Measurements from ENCODE around the gene CHAF1A.

CHAF1A gene

GRCh38 chr19:4445963-4446703 lies 43.7 kb downstream of the CHAF1A start:
- ATAC-seq (no peak), DNase-seq (ENCODE audit: low spot score in 2 of 2) (no peak)
- Mint-ChIP-seq H3K27ac (no peak overlapping the region), H3K4me3 (no peak overlapping the region), H3K36me3 (peaks cover 78% of the 10 kb centered on the region), H3K4me1 (peaks cover 8% of the 10 kb centered on the region), H3K9me3 (no peaks in the 10 kb centered on the region)

GRCh38 chr19:4446704-4447200 lies 44.3 kb downstream of the CHAF1A start:
- no peak overlapping the region for H3K27ac Mint-ChIP-seq
- H3K36me3 Mint-ChIP-seq, result peaks cover 82% of the 10 kb centered on the region
- H3K4me1 Mint-ChIP-seq, result peaks cover 8% of the 10 kb centered on the region

GRCh38 chr19:4447327-4448146 lies 45.1 kb downstream of the CHAF1A start:
- peaks cover 82% of the 10 kb centered on the region for H3K36me3 Mint-ChIP-seq
- ATAC-seq (no peak), DNase-seq (ENCODE audit: low spot score in 2 of 2) (no peak)
- no peaks in the 10 kb centered on the region for H3K9me3 Mint-ChIP-seq
- no peak overlapping the region for H3K27ac Mint-ChIP-seq
- H3K4me3 Mint-ChIP-seq, result no peak overlapping the region
- peaks cover under 1% of the 10 kb centered on the region for H3K4me1 Mint-ChIP-seq

More at GRCh38 chr19:4446704-4447200, 44.3 kb downstream of the CHAF1A start:
- no peak for DNase-seq (ENCODE audit: low spot score in 2 of 2)
- H3K9me3 Mint-ChIP-seq, result no peaks in the 10 kb centered on the region
- H3K4me3 Mint-ChIP-seq, result no peak overlapping the region
- ATAC-seq, result no peak

- Mint-ChIP-seq H3K4me1 (no peaks in the 10 kb centered on the region), H3K36me3 (peaks cover 87% of the 10 kb centered on the region), H3K27ac (peak overlapping the region; percentile 54), H3K4me3 (no peak overlapping the region), H3K9me3 (no peaks in the 10 kb centered on the region)
- DNase-seq (ENCODE audit: low spot score in 2 of 2), result no peak
- ATAC-seq, result no peak
Measured at GRCh38 chr19:4448147-4448985, 45.9 kb downstream of the CHAF1A start.

GRCh38 chr19:4449022-4449638 lies 46.7 kb downstream of the CHAF1A start:
- H3K27ac Mint-ChIP-seq, result peak overlapping the region; percentile 54
- peaks cover 88% of the 10 kb centered on the region for H3K36me3 Mint-ChIP-seq
- no peaks in the 10 kb centered on the region for H3K4me1 Mint-ChIP-seq
- H3K4me3 Mint-ChIP-seq, result no peak overlapping the region
- ATAC-seq (no peak), DNase-seq (ENCODE audit: low spot score in 2 of 2) (no peak)
- no peaks in the 10 kb centered on the region for H3K9me3 Mint-ChIP-seq

DNA sequence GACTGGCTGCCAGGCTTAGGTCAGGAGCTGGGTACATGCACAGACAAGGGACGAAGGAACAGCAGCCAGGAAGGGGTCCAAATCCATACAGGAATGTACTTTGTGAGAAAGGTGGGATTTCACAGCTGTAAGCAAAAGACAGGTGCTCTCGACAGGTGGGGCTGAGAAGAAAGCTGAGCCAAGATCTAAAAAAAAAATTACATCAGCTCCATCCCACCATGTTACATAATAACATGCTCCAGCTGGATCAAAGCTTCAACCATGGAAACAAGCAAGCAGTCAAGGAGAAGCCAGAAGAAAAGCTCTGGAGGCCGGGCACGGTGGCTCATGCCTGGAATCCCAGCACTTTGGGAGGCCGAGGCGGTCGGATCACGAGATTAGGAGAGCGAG lies 47.2 kb downstream of the CHAF1A start:
- Mint-ChIP-seq H3K27ac (peak overlapping the region; percentile 54), H3K4me3 (no peak overlapping the region), H3K9me3 (no peaks in the 10 kb centered on the region), H3K36me3 (peaks cover 87% of the 10 kb centered on the region), H3K4me1 (no peaks in the 10 kb centered on the region)
- no peak for ATAC-seq
- DNase-seq (ENCODE audit: low spot score in 2 of 2), result no peak

DNA sequence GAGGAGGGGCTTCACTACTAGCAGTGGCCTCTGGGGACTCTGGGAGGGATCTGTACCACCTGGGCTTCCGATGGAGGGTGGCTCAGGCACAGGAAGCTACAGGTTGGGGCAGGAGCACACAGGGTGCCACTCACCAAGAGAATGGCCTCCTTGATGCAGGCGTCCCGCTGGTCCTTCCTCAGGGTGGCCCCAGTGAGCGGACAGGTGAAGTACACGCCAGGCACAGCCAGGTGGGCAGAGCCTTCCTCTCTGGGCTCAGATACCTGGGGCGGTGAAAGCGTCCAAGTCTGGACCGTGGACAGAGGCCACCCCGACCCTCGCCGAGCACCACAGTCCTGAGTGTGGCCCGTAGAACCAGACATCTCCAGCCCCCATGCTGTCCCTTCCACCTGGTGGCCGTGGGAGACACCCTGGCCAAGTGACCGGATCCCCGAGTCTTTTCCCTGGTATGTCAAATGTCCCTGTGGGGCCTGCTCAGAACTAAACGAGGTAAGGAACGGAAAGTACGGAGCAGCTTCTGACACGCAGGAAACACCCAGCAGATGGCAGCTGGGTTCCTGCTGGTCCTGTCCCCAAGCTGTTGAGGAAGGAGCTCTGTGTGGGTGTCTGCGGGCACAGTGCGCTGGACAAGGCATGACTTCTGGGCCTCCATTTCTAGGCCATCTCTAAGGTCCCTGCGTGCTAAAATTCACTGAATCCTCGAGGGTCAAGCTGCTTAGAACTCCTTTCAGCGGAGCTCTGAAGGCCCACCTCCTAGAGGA lies 50.0 kb downstream of the CHAF1A start:
- Mint-ChIP-seq H3K36me3 (peaks cover 92% of the 10 kb centered on the region), H3K9me3 (no peaks in the 10 kb centered on the region), H3K4me1 (peaks cover 24% of the 10 kb centered on the region), H3K4me3 (no peak overlapping the region), H3K27ac (peak overlapping the region; percentile 20)
- DNase-seq (ENCODE audit: low spot score in 2 of 2), result no peak
- no peak for ATAC-seq

DNA sequence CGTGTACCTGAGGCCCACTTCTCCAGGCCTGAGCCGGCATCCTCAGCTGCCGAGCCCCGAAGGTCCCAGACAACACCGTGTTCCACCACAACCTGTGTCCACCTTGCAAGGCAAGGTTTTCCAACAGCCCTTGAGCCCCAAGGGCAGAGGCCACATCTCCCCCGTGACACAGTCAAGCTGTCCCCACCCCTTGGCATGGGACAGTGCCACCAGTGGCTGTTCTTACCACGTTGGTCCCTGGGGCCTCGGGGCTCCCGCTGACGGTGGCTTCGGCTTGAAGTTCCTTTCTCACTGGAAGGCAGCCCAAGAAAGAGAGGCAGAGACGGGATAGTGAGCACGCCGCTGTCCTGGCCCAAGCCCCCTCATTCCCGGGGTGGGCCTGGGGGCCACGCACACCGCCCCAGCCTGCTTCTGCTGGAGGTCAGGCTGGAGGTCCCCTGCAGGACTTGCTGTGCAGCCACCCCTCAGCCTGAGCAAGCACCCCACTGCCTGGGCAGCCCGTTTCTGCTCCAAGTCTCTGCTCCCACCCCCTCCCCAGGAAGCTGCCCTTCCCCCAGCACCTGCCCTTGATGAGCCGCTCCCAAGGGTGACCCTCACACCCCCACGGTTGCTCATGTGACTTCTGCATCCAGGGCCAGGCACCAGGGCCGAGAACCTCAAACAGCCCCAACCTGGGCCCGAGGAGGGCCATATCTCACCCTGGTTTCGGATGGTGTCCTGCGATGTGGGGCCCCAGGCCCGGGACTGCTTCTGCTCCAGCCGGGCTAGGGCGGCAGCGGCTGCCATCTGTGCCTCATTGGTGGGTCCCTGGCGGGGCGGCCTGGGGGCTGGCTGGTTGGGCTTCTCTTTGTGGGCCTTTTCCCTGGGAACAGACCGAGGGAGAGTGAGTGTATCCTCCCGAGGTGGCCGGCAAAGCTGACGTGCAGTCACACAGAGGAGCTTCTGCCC lies 51.1 kb downstream of the CHAF1A start:
- no peak overlapping the region for H3K4me3 Mint-ChIP-seq
- peaks cover 29% of the 10 kb centered on the region for H3K4me1 Mint-ChIP-seq
- no peaks in the 10 kb centered on the region for H3K9me3 Mint-ChIP-seq
- peaks cover 91% of the 10 kb centered on the region for H3K36me3 Mint-ChIP-seq
- no peak for DNase-seq (ENCODE audit: low spot score in 2 of 2)
- peak overlapping the region; percentile 14 for H3K27ac Mint-ChIP-seq
- ATAC-seq, result no peak

- H3K27ac Mint-ChIP-seq, result peak overlapping the region; percentile 97
- no peaks in the 10 kb centered on the region for H3K9me3 Mint-ChIP-seq
- peaks cover 76% of the 10 kb centered on the region for H3K36me3 Mint-ChIP-seq
- DNase-seq (ENCODE audit: low spot score in 2 of 2) (no peak), ATAC-seq (no peak)
- H3K4me3 Mint-ChIP-seq, result peak overlapping the region; percentile 92
- peaks cover 29% of the 10 kb centered on the region for H3K4me1 Mint-ChIP-seq
Measured at GRCh38 chr19:4454747-4455718, 52.6 kb downstream of the CHAF1A start.

- ATAC-seq (no peak), DNase-seq (ENCODE audit: low spot score in 2 of 2) (no peak)
- Mint-ChIP-seq H3K9me3 (no peaks in the 10 kb centered on the region), H3K27ac (peak overlapping the region; percentile 97), H3K4me3 (peak overlapping the region; percentile 92), H3K4me1 (peaks cover 29% of the 10 kb centered on the region), H3K36me3 (peaks cover 68% of the 10 kb centered on the region)
Measured at GRCh38 chr19:4455719-4456475, 53.5 kb downstream of the CHAF1A start.

- H3K4me1 Mint-ChIP-seq, result peaks cover 29% of the 10 kb centered on the region
- H3K9me3 Mint-ChIP-seq, result no peaks in the 10 kb centered on the region
- no peak for ATAC-seq
- H3K36me3 Mint-ChIP-seq, result peaks cover 62% of the 10 kb centered on the region
- peak overlapping the region; percentile 92 for H3K4me3 Mint-ChIP-seq
- no peak for DNase-seq (ENCODE audit: low spot score in 2 of 2)
- peak overlapping the region; percentile 97 for H3K27ac Mint-ChIP-seq
Measured at GRCh38 chr19:4456476-4456842, 54.0 kb downstream of the CHAF1A start.
